SJCRH30 (cell line): ENCODE data around the gene GAPT. TPM values are rescaled to one million over a fixed set of nuclear protein-coding genes. Genes with fewer than 3 reads are reported as not detected.

Experiments
- DNase-seq, 2 experiments: peaks; one replicate each; pipeline ENCODE4 v3.0.0-alpha.2; 2015 to 2020
- H3K27ac ChIP-seq: fragments of 250-450 bp; sonication (Bioruptor Pico); 2 replicates; pipeline ENCODE4 v1.5.1; 2020; ENCODE audit warnings: mild to moderate bottlenecking, moderate library complexity
- H3K27me3 ChIP-seq: fragments of 250-450 bp; sonication (Bioruptor Pico); 2 replicates; pipeline ENCODE4 v1.5.1; 2020; ENCODE audit warnings: mild to moderate bottlenecking, moderate library complexity
- H3K36me3 ChIP-seq: fragments of 250-450 bp; sonication (Bioruptor Pico); 2 replicates; pipeline ENCODE4 v1.5.1; 2020; ENCODE audit warnings: mild to moderate bottlenecking, moderate library complexity
- H3K4me1 ChIP-seq: fragments of 250-450 bp; sonication (Bioruptor Pico); 2 replicates; pipeline ENCODE4 v1.5.1; 2020; ENCODE audit warnings: mild to moderate bottlenecking, moderate library complexity
- H3K4me3 ChIP-seq: fragments of 250-450 bp; sonication (Bioruptor Pico); 2 replicates; pipeline ENCODE4 v1.5.1; 2020; ENCODE audit warnings: mild to moderate bottlenecking, moderate library complexity
- H3K9me3 ChIP-seq: fragments of 250-450 bp; sonication (Bioruptor Pico); replicated peaks from 2 replicates; pipeline ENCODE4 v1.5.1; 2020; ENCODE audit warnings: mild to moderate bottlenecking, moderate library complexity
- total RNA-seq: library from RNA; depleted of rRNA; stranded (reverse); fragments of >200 nt; shearing (Covaris generic); gene quantifications from 2 replicates; pipeline ENCODE4 v1.2.3, GENCODE V29; 2014

The GAPT gene
- total RNA-seq, 1 experiment from 2014 or later = not detected

- H3K27ac ChIP-seq = no peak overlapping the region
- H3K27me3 ChIP-seq = no peaks in the 10 kb centered on the region
- H3K36me3 ChIP-seq = peaks cover 64% of the 10 kb centered on the region
- peak overlapping the region; percentile 81; the same call in 1 of the 2 replicates for H3K4me3 ChIP-seq
- DNase-seq = no peak
- no peaks in the 10 kb centered on the region for H3K9me3 ChIP-seq
- peaks cover 7% of the 10 kb centered on the region; the same call in 1 of the 2 replicates for H3K4me1 ChIP-seq
Measured at GRCh38 chr5:58457050-58457449, 34.2 kb upstream of the GAPT start.

- DNase-seq = no peak
- Histone ChIP-seq H3K9me3 (no peaks in the 10 kb centered on the region), H3K4me1 (peaks cover 12% of the 10 kb centered on the region), H3K27me3 (no peaks in the 10 kb centered on the region), H3K4me3 (peak overlapping the region; percentile 81), H3K27ac (no peak overlapping the region; the same call in 1 of the 2 replicates), H3K36me3 (peaks cover 52% of the 10 kb centered on the region)
Measured at GRCh38 chr5:58458141-58458742, 33.0 kb upstream of the GAPT start.

GRCh38 chr5:58458743-58459145, 32.5 kb upstream of the GAPT start:
- Histone ChIP-seq H3K27ac (peak overlapping the region; percentile 86), H3K36me3 (peaks cover 47% of the 10 kb centered on the region), H3K27me3 (no peaks in the 10 kb centered on the region), H3K9me3 (no peaks in the 10 kb centered on the region), H3K4me3 (peak overlapping the region; percentile 81), H3K4me1 (peaks cover 12% of the 10 kb centered on the region)
- no peak for DNase-seq

GRCh38 chr5:58459146-58460001, 31.9 kb upstream of the GAPT start:
- Histone ChIP-seq H3K4me1 (peaks cover 12% of the 10 kb centered on the region), H3K36me3 (peaks cover 41% of the 10 kb centered on the region), H3K27me3 (no peaks in the 10 kb centered on the region), H3K9me3 (no peaks in the 10 kb centered on the region), H3K4me3 (peak overlapping the region; percentile 81), H3K27ac (peak overlapping the region; percentile 86)
- DNase-seq = peak; percentile 44 to 61

GRCh38 chr5:58460002-58460731, 31.1 kb upstream of the GAPT start, which contains the start of gene PLK2:
Gene PLK2 (minus strand): TSS chr5:58460086. CDS start chr5:58459959, 127 bp downstream.
- no peaks in the 10 kb centered on the region for H3K27me3 ChIP-seq
- peak; percentile 90 to 92 for DNase-seq
- peak within 1 kb of the TSS; percentile 81 for H3K4me3 ChIP-seq
- H3K4me1 ChIP-seq = peaks cover 12% of the 10 kb centered on the region
- no peaks in the 10 kb centered on the region for H3K9me3 ChIP-seq
- peaks cover 33% of the 10 kb centered on the region for H3K36me3 ChIP-seq
- peak within 1 kb of the TSS; percentile 86 for H3K27ac ChIP-seq

GRCh38 chr5:58460732-58461286, 30.4 kb upstream of the GAPT start:
- no peaks in the 10 kb centered on the region for H3K27me3 ChIP-seq
- H3K4me3 ChIP-seq = peak overlapping the region; percentile 81
- H3K9me3 ChIP-seq = no peaks in the 10 kb centered on the region
- peaks cover 26% of the 10 kb centered on the region for H3K36me3 ChIP-seq
- H3K27ac ChIP-seq = peak overlapping the region; percentile 86
- peak; percentile 89 to 96 for DNase-seq
- H3K4me1 ChIP-seq = peaks cover 12% of the 10 kb centered on the region

GRCh38 chr5:58462154-58462553, 29.1 kb upstream of the GAPT start:
- H3K27ac ChIP-seq = 0 out of 2 replicates have a peak overlapping the region, but pooled peaks have one; percentile 9
- DNase-seq = peak; percentile 10 to 45
- H3K4me3 ChIP-seq = no peak overlapping the region
- H3K27me3 ChIP-seq = no peaks in the 10 kb centered on the region
- H3K4me1 ChIP-seq = peaks cover 12% of the 10 kb centered on the region
- H3K36me3 ChIP-seq = peaks cover 15% of the 10 kb centered on the region
- H3K9me3 ChIP-seq = no peaks in the 10 kb centered on the region

- peak; percentile 25 to 77 for DNase-seq
- H3K4me3 ChIP-seq = no peak overlapping the region
- no peak overlapping the region for H3K27ac ChIP-seq
- H3K27me3 ChIP-seq = no peaks in the 10 kb centered on the region
- H3K36me3 ChIP-seq = peaks cover 10% of the 10 kb centered on the region
- peaks cover 12% of the 10 kb centered on the region for H3K4me1 ChIP-seq
- H3K9me3 ChIP-seq = no peaks in the 10 kb centered on the region
Measured at GRCh38 chr5:58462623-58463230, 28.5 kb upstream of the GAPT start.

GRCh38 chr5:58466939-58467338, 24.3 kb upstream of the GAPT start:
- peak; percentile 14 to 28 for DNase-seq
- Histone ChIP-seq H3K27me3 (no peaks in the 10 kb centered on the region), H3K4me3 (no peak overlapping the region), H3K27ac (no peak overlapping the region), H3K36me3 (no peaks in the 10 kb centered on the region), H3K9me3 (no peaks in the 10 kb centered on the region), H3K4me1 (peaks cover 6% of the 10 kb centered on the region)

GRCh38 chr5:58469896-58470295, 21.3 kb upstream of the GAPT start:
- H3K4me1 ChIP-seq = no peaks in the 10 kb centered on the region
- no peaks in the 10 kb centered on the region for H3K27me3 ChIP-seq
- H3K9me3 ChIP-seq = no peaks in the 10 kb centered on the region; the same call in 1 of the 2 replicates
- no peak overlapping the region for H3K4me3 ChIP-seq
- H3K27ac ChIP-seq = no peak overlapping the region
- H3K36me3 ChIP-seq = no peaks in the 10 kb centered on the region
- DNase-seq = no peak

GRCh38 chr5:58475404-58475803, 15.8 kb upstream of the GAPT start:
- Histone ChIP-seq H3K4me1 (no peaks in the 10 kb centered on the region), H3K27ac (no peak overlapping the region), H3K27me3 (no peaks in the 10 kb centered on the region), H3K36me3 (no peaks in the 10 kb centered on the region), H3K9me3 (no peaks in the 10 kb centered on the region; the same call in none of the 2 replicates), H3K4me3 (no peak overlapping the region)
- no peak for DNase-seq

- no peak overlapping the region for H3K4me3 ChIP-seq
Measured at GRCh38 chr5:58477760-58478376, 13.4 kb upstream of the GAPT start.

GRCh38 chr5:58481066-58481676, 10.1 kb upstream of the GAPT start:
- DNase-seq = no peak
- H3K27ac ChIP-seq = no peak overlapping the region
- no peaks in the 10 kb centered on the region; the same call in 1 of the 2 replicates for H3K9me3 ChIP-seq
- H3K27me3 ChIP-seq = no peaks in the 10 kb centered on the region
- H3K4me1 ChIP-seq = no peaks in the 10 kb centered on the region
- H3K36me3 ChIP-seq = no peaks in the 10 kb centered on the region
- H3K4me3 ChIP-seq = no peak overlapping the region

More at GRCh38 chr5:58477760-58478376, 13.4 kb upstream of the GAPT start:
- H3K27me3 ChIP-seq = no peaks in the 10 kb centered on the region
- no peaks in the 10 kb centered on the region for H3K36me3 ChIP-seq
- no peak overlapping the region for H3K27ac ChIP-seq
- DNase-seq = no peak
- no peaks in the 10 kb centered on the region for H3K4me1 ChIP-seq
- H3K9me3 ChIP-seq = no peaks in the 10 kb centered on the region; the same call in none of the 2 replicates
